GM21576 (cell line): Measurements from ENCODE around the gene NSMF.
A peak's percentile ranks its signal among the peaks of the same experiment; 100 is the strongest.
"Not testable (repeated sequence)": the region's sequence is repeated elsewhere in the genome, so short reads cannot be mapped to it uniquely, and the experiment has no call there.

Experiments used
- ATAC-seq: cut with Tn5 transposase; IDR thresholded peaks from one replicate; pipeline ENCODE4 v1.9.1; 2021; ENCODE audit warnings: mild to moderate bottlenecking, moderate library complexity; ENCODE audit not compliant: unreplicated experiment

Gene NSMF

DNA sequence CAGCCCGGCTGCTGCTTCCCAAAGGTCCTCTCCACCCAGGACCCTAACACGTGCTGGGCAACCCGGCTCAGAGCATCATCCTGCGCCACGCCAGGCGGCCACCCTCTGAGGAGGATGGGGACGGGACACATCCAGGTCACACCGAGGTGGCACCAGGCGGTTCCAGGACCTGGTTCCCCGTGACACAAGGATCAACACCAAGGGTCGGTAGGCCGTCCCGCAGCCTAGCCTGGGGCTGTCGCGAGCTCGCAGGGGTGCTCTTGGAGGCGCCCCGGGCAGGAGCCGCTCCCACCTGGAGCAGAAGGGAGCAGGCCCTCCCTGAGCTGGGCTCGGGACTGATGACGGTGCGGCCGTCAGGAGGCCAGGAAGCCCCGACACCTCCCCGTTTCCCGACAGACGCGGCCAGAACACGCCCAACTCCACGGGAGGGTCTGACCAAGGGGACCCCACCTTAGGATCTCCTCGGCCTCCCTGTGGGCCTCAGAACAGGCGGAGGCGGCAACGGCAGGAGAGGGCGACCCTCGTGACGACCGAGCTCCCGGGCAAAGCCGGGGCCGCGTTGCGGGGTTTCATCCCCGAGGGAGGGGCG lies 42.5 kb downstream of the NSMF start:
- no peak for ATAC-seq

DNA sequence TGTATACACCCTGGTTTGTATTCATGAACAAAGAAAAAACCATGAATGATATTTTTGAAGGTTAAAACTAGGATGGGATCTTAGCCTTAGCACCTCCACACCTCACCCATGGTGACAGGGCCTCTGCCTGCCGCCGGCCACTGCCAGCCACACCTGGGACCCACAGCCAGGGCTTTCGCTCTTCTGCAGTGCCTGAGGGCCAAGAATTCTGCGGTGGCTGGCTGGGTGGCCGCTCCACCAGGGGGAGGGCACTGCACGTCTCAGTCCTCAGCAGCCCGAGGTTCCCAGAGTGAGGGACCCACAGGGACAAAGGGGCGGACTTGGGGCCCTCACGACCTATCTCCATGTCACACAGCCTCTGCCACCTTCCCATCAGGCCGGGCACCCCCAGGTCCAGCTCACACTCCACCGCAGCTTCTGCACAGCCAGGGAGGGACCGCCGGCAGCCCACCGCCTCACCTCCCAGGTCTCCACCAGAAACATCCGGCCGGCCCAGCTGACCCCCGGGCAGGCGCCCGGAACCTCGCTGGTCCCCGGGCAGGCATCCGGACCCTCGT lies 43.0 kb downstream of the NSMF start:
- no peak for ATAC-seq

DNA sequence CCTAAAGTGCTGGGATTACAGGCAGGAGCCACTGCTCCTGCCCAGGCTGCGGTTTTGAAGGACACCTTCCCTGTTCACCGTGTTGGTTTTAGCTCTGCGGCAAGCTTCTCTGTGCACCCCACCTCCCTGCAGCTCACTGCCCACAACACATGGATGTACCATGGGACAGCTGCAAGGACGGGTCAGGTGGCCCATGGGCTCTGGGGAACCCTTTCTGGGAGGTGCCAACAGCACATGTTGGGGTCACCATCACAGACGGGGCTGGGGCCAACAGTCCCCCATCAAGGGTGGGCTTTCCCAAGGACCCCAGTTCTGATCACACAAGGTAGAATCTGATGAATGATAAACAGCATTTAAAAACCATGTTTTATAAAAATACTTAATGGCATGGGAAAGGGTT lies 43.7 kb downstream of the NSMF start:
- no peak for ATAC-seq

DNA sequence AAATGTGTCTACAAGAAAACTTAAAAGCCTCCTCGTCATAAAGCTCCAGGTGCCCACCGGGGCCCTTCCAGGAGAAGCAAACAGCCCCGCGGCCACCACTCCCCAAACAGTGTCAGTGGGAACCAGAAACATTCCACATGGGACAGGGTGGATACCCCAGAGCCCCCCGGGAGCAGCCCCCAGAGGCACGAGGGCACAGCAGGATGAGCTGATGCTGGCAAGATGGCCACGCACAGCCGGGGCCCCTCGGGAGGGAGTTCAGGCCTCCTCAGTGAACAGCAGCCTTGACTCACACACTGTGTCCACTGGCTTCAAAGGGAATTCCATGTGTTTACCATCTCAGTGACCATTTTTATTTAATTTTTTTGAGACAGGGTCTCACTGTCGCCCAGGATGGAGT lies 46.7 kb downstream of the NSMF start:
- ATAC-seq, result no peak

DNA sequence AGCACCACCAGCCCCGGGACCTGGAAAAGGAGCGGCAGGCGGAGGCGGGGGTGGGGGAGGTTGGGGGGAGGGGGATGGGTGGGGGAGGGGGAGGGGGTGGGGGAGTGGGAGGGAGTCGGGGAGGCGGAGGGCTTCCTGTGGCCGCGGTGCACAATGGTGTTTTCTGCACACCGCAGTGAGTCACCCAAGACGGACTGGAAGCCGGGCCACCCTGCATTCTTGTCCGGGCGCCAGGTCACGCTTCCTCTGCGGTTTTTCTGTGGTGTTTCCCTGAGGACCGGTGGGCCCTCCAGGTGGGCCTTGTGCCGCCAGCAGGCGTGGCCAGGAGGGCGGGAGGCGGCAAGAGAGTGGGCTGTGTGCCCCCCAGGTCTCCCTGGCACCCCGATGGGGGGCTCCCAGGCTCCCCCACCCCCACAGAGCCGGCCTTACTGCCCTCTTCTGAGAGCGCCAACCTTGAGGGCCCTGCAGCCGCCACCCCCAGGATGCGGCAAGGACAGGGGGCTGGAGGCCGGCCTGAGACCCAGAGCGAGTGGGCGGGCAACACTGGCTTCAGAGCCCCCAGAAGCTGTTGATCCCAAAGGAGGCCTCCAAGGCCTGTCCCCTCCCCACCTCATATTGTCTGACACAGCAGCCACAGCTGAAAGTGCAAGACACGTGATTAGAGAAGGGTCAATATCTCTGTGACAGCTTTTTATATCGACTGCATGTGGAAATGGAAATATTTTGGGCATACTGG lies 47.3 kb downstream of the NSMF start:
- peak; percentile 38 for ATAC-seq

DNA sequence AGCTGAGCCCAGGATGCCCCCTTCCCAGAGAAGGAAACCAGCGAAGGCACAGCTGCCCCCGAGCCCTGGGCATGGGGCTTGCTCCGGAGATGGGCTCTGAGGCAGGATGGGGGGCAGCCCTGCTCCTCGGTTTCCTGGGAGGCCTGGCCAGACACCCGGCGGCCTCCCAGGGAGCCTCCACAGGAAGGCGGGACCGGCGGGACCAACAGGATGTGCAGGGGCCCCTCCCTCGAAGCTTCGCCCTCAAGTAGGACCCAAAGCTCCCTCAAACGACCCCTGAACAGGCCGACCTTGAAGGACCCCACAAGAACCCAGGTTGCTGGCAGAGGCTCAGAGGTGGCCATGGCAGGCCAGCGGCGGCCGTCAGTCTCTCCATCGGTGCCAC lies 47.9 kb downstream of the NSMF start:
- ATAC-seq, result no peak

DNA sequence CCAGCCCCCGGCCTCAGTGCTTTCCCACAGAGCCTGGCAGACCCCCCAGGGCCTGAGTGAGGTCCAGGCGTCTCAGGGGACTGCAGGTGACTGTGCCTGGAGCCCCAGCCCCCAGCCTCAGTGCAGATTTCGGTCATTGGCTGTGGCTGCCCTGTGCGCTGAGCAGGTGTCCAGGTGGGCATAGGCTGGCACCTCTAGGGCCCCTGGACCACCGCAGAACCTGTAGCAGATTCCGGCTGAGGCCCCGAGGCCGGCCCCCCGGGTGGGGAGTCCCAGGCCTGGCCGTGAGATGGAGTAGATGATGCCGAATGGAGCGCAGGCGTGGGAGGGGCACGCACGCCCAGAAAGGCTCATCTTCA lies 48.3 kb downstream of the NSMF start:
- ATAC-seq, result no peak

DNA sequence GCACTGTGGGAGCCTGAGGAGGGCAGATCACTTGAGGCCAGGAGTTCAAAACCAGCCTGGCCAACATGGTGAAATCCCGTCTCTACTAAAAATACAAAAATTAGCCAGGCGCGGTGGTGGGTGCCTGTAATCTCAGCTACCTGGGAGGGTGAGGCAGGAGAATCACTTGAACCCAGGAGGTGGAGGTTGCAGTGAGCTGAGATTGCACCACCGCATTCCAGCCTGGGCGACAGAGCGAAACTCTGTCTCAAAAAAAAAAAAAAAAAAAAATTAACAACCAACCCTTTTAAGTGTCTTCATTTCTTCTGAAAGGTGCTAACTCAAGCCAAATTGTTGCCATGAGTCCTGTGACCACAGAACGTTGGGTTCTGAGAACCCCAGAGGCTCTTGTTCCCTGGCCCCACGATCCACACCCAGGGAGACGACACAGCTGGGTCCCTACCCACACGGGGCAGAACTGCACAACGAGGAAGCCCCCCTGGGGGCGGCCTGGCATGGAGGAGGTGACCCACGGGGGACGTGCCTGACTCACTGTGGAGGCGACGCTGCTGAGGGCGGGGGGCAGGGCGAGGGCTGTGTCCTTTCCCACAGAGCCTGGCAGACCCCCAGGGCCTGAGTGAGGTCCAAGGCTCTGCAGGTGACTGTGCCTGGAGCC lies 48.8 kb downstream of the NSMF start:
- ATAC-seq, result not testable (repeated sequence)

DNA sequence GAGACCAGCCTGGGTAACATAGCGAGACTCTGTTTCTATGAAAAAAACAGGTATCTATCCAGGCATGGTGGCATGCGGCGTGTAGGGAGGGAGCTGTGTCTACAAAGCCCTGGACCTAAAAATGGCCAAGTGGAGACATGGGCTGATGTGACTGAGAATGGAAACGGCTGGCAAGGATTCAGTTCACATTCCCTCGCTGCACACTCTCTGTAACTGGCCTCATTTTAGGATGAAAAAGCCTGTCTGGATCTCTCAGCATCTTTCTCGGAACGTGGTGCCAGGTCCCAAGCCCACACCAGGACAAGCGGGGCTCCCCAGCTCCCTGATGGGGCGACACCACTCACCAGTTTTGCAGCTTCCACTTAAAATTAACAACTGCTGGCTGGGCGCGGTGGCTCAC lies 49.6 kb downstream of the NSMF start:
- no peak for ATAC-seq

DNA sequence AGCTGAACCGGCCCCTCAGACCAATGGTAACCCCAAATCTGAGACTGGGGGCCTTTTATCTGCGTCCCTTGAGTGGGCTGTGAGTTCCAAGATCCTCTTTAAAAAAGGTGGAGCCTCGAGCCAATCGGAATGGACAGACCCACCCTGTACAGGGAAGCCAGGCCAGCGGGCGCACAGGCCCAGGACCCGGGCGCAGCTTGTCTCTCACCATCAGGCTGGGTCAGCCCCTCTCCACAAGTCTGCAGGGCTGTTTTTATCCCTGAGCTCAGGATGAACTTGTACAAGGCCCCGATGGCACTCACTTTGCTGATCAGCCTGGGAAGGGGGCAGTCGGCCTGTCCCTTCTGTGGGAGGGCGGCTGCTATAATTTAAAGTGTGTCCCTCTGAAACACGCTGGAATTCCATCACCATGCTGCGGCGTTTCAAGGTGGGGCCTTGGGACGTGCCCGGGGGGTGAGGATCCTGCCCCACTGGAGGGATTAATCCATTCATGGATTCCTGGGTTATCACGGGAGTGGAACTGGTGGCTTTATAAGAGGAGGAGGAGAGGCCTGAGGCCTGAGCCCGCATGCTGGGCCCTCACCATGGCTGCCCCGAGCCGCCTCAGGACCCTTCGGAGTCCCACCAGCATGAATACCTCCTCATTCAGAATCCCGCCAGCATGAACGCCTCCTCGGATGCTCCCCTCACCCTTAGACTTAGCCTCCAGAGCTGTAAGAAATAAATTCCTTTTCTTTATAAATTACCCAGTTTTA lies 50.3 kb downstream of the NSMF start:
- ATAC-seq, result no peak

DNA sequence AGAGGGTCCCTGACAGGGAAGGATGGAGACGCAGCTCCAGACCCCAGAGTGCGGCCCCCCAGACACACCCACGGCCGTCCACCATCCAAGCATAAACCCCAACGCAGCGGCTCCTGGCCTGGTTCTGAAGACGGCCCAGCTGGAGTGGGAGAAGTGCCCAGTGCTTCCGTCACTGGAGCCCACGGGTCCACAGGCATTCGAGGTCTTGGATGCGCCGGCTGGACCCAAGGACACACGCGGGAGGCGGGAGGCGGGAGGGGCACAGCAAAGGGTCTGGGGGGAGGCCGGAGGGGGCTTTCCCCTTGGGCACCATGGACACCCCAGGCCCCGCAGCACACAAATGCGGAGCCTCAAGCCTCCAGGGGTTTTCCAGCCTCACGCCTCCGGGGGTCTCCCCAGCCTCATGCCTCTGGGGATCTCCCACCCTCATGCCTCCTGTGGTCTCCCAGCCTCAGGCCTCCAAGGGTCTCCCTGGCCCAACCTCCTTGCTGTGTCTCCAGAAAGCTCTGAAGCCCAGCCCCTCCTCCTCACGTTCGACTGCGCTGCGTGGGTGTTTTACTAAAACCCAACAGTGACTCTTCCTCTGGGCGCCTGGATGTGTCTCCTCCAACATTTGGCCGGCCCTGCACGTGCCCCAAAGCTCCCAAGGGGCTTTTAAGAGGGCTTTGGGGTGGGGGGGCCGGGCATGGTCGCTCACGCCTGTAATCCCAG lies 51.4 kb downstream of the NSMF start:
- no peak for ATAC-seq

DNA sequence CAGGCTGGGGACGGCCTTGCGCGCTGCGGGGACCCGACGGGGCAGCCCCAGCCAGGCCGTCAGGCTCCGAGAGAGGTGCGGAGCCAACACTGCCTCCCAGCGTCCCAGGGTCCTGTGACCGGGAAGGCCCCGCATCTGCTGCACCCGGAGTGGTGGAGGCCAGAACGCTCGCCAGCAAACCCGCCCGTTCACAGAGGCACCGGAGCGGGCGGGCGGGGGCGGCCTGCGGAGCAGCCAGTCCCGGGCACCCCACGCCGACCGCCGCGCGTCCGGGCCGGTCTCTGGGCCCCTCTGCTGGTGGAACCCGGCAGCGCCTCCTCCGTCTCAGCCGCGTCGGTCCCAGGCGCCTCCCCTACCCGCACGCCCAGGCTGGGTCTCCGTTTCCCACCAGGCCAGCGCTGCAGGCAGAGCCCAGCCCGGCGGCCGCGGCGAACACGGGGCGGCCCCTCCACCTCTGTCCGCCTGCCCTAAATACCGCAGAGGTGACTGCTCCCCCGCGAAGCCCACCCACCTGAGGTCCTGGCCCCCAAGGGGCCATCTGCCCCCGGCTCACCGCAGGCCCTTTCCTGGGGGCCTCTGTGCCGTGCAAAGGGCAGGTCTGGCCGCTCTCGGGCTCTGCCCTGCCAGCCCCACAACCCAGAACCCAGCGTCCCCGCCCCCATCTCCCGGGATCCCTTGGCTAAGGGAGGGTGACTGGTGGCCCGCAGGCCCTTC lies 52.1 kb downstream of the NSMF start:
- peak; percentile 45 for ATAC-seq

DNA sequence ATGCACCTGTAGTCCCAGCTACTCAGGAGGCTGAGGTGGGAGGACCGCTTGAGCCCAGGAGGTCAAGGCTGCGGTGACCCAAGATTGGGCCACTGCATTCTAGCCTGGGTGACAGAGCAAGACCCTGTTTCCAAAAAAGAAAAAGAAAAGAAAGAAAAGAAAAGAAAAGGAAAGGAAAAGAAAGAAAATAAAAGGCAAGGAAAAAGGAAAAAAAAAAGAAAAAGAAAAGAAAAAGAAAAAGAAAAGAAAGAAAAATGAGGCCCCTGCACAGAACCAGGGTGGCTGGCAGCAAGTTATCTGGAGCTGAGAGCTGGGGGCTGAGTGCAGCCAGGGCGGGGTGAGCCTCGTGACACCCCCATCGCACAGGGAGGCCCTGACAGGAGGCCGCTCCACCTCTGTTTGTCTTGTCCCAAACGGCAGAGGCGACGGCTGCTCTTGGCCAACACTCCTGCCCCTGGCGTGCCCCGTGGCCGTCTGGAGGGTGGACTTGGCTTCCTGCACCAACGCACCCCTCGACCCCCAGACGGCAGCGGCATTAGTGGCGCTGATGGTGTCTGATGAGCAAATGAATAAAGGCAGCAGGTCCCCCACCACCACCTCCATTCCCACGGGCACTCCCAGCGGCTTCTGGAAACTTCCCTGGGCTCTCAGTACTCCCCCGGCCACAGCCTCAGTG lies 52.9 kb downstream of the NSMF start:
- ATAC-seq, result no peak

DNA sequence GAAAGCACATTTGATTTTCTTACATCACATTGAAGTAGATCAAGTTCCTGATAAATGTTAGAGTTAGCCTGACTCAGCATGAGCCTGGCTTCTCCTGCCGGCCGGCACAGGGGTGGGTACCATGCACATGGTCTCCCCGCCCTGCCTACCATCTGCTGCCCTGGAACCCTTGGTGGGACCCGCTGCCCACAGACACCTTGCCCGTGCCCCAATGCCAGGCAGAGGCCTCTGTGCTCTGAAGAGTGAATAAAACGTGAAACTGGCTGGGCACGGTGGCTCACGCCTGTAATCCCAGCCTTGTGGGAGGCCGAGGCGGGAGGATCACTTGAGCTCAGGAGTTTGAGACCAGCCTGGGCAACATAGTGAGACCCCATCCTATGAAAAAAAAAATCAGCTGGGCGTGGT lies 53.5 kb downstream of the NSMF start:
- ATAC-seq, result no peak

DNA sequence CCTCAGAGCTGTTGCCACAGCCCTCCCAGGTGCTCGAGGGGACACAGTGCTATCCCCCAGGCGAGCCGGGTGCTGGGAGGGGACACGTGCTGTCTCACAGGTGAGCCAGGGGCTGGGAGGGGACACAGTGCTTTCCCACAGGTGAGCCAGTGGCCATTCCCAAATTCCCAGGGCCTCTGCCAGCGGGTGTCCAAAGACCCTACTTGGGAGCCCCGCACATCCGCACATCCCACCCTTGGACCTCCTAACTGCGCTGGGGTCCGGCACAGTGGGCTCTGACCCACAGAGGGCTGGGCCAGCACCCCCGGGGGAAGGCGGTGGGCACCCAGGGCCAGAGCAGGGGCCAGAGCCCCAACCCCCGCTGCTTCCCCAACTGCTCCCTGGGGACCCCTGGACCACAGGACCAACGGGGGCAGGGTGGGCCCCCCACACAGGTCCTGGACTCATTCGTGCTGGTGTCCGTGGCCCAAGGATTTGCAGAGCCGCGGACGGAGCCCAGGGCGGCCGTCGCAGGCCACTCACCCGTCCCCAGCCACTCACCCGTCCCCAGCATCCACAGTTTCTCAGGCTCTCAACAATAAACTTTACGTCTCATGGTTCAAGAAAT lies 54.1 kb downstream of the NSMF start:
- ATAC-seq, result no peak

DNA sequence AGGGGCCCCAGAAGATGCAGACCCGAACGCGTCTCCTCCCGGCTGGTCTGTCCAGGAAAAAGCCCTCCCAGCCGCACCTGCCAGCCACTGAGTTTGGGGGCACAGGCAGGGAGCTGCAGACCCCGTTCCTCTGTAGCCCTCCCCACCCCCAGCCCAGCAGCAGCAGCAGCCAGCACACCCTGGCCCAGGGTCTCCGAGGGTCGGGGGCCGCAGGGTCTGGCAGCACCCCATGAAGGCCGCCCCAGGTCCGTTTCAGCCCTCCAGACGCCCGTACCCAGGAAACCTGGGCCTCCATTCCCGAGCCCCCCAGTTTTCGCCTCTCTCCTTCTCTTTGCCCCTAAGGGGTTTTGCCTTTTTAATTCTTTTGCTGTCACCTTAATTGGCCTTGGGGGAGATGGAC lies 55.9 kb downstream of the NSMF start:
- ATAC-seq, result no peak

DNA sequence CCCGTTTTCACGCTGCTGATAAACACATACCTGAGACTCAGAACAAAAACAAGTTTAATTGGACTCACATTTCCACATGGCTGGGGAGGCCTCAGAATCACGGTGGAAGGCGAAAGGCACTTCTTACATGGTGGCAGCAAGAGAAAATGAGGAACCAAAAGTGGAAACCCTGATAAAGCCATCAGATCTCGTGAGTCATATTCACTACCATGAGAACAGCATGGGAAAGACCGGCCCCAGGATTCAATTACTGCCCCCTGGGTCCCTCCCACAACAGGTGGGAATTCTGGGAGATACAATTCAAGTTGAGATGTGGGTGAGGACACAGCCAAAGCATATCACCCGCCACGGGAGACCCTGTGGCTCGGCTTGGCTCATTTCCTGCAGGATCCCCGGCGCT lies 56.4 kb downstream of the NSMF start:
- ATAC-seq, result no peak

DNA sequence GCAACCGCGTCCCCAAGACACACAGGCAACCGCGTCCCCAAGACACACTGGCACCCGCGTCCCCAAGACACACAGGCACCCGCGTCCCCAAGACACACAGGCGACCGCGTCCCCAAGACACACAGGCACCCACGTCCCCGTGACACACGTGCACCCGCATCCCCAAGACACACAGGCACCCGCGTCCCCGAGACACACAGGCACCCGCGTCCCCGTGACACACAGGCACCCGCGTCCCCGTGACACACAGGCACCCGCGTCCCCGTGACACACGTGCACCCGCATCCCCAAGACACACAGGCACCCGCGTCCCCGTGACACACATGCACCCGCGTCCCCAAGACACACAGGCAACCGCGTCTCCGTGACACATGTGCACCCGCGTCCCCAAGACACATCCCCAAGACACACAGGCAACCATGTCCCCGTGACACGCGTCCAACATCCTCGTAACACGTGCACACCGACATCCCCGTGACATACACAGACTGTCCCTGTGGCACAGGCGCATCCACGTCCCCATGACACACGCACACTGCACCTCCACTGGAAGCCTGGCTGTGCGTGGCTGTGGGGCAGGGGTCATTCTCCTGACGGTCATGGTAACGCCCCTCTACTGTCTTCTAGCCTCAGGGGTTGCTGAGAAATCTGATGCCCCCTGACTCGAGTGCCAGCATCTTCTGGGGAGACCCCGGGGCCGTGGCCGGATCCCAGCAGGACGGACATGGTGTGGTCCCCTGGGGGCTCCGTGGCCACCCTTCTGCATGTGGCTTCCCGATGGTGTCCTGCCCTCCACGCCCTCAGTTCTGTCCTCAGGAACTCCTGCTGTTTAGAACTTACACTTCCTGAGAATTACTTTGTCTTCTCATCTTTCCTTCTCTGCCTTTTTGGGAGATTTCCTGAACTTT lies 60.3 kb downstream of the NSMF start:
- ATAC-seq, result no peak
